H1 (cell line): Measurements from ENCODE around the gene AAMDC. TPM values are rescaled to one million over a fixed set of nuclear protein-coding genes. Genes with fewer than 3 reads are reported as not detected.

Experiments used
- CTCF ChIA-PET: fragments of 300-600 bp; sonication (Branson Sonifier 250); formaldehyde crosslinking; loops from one replicate; lab custom pipeline; 2021; ENCODE audit not compliant: partially characterized antibody; lab: Charles Lee
- POLR2A ChIA-PET: fragments of 300-600 bp; sonication (Branson Sonifier 250); formaldehyde crosslinking; loops from one replicate; lab custom pipeline; 2021; ENCODE audit warnings: inconsistent platforms; ENCODE audit not compliant: partially characterized antibody; lab: Charles Lee
- DNase-seq, 2 experiments: peaks; one replicate each; pipeline versions ENCODE4 v3.0.0 to v3.0.0-alpha.2; 2010 to 2022; ENCODE audit warnings: low spot score in 2 of 2, low read depth in 1 of 2, mixed read lengths in 1 of 2
- FAIRE-seq: peaks from 2 replicates; lab custom pipeline; 2011; peaks lifted over from hg19 to GRCh38; lab: Jason Lieb, UNC
- H2AFZ ChIP-seq: 2 replicates; pipeline ENCODE4 v1.8.1; 2012; ENCODE audit warnings: low read length, inconsistent platforms
- H2AK5ac ChIP-seq: 2 replicates; pipeline ENCODE4 v1.6.1; 2013; ENCODE audit warnings: low read depth, low read length
- H2BK120ac ChIP-seq: replicated peaks from 2 replicates; pipeline ENCODE3; 2013; ENCODE audit warnings: low read depth, low read length, inconsistent platforms
- H2BK12ac ChIP-seq: 2 replicates; pipeline ENCODE4 v1.6.1; 2013; ENCODE audit warnings: low read depth, low read length
- H2BK15ac ChIP-seq: 2 replicates; pipeline ENCODE4 v1.6.1; 2013; ENCODE audit warnings: low read length
- H2BK20ac ChIP-seq: 2 replicates; pipeline ENCODE4 v1.6.1; 2013; ENCODE audit warnings: low read length
- H2BK5ac ChIP-seq: 2 replicates; pipeline ENCODE4 v1.6.1; 2013; ENCODE audit warnings: low read depth, low read length
- H3K14ac ChIP-seq: 2 replicates; pipeline ENCODE4 v1.6.1; 2013; ENCODE audit warnings: inconsistent platforms; ENCODE audit not compliant: insufficient read length
- H3K18ac ChIP-seq: 2 replicates; pipeline ENCODE4 v1.6.1; 2013; ENCODE audit warnings: low read length; ENCODE audit errors: extremely low read depth
- H3K23ac ChIP-seq: 2 replicates; pipeline ENCODE4 v1.6.1; 2013; ENCODE audit warnings: inconsistent platforms; ENCODE audit not compliant: insufficient read length
- H3K23me2 ChIP-seq: 2 replicates; pipeline ENCODE4 v1.6.1; 2013; ENCODE audit warnings: low read depth, low read length
- H3K27ac ChIP-seq: 2 replicates; pipeline ENCODE4 v1.6.1; 2011; ENCODE audit warnings: low read depth, low read length, inconsistent platforms
- H3K27me3 ChIP-seq, 4 experiments: replicated peaks in 1 of 4; 1 replicate in 1 of 4; 2 replicates in 3 of 4; pipeline versions ENCODE4 v1.6.1 to v1.8.1; 2011 to 2013; ENCODE audit warnings: low read length in 3 of 4, mild to moderate bottlenecking in 3 of 4, inconsistent platforms in 2 of 4, mixed read lengths in 2 of 4, moderate library complexity in 1 of 4; ENCODE audit not compliant: control insufficient read depth in 3 of 4, insufficient read depth in 3 of 4; ENCODE audit errors: extremely low read depth in 1 of 4
- H3K36me3 ChIP-seq, 4 experiments: 2 replicates each; pipeline versions ENCODE4 v1.6.1 to v1.8.1; 2011 to 2013; ENCODE audit warnings: mild to moderate bottlenecking in 4 of 4, low read length in 3 of 4, moderate library complexity in 2 of 4, control low read depth in 1 of 4, inconsistent platforms in 1 of 4; ENCODE audit not compliant: insufficient read depth in 4 of 4, control insufficient read depth in 2 of 4
- H3K4ac ChIP-seq: replicated peaks from 2 replicates; pipeline ENCODE3; 2013; ENCODE audit warnings: low read length, low read depth, mixed read lengths, inconsistent platforms; ENCODE audit not compliant: insufficient read length
- H3K4me1 ChIP-seq, 4 experiments: replicated peaks in 1 of 4; 1 replicate in 1 of 4; 2 replicates in 3 of 4; pipeline versions ENCODE4 v1.6.1 to v1.8.1; 2011 to 2013; ENCODE audit warnings: low read length in 3 of 4, inconsistent platforms in 2 of 4, mixed read lengths in 1 of 4; ENCODE audit not compliant: insufficient read depth in 4 of 4, control insufficient read depth in 3 of 4
- H3K4me2 ChIP-seq, 2 experiments: 2 replicates each; pipeline versions ENCODE4 v1.6.1 to v1.8.1; 2011 to 2013; ENCODE audit warnings: low read depth in 2 of 2, low read length in 2 of 2, control low read depth in 1 of 2, inconsistent platforms in 1 of 2, mild to moderate bottlenecking in 1 of 2; ENCODE audit not compliant: insufficient read depth in 1 of 2
- H3K4me3 ChIP-seq, 4 experiments: fragments of 200-600, 300-600 bp in 1 of 4; sonication (generic), shearing (Covaris generic), sonication (Bioruptor Twin) in 1 of 4; 2 replicates each; pipeline versions ENCODE4 v1.5.1 to v1.8.1; 2011 to 2016; ENCODE audit warnings: low read length in 4 of 4, low read depth in 3 of 4, control low read depth in 2 of 4, inconsistent platforms in 2 of 4, mild to moderate bottlenecking in 2 of 4, mixed read lengths in 1 of 4, moderate library complexity in 1 of 4; ENCODE audit not compliant: insufficient read depth in 2 of 4; ENCODE audit errors: extremely low read depth in 1 of 4
- H3K56ac ChIP-seq: replicated peaks from 2 replicates; pipeline ENCODE3; 2013; ENCODE audit warnings: low read depth, mild to moderate bottlenecking, mixed read lengths, low read length, inconsistent platforms; ENCODE audit not compliant: insufficient read length
- H3K79me1 ChIP-seq: 2 replicates; pipeline ENCODE4 v1.6.1; 2013; ENCODE audit warnings: low read depth, low read length, control low read depth
- H3K79me2 ChIP-seq, 2 experiments: 2 replicates each; pipeline versions ENCODE4 v1.6.1 to v1.8.1; 2012 to 2013; ENCODE audit warnings: low read length in 2 of 2, mild to moderate bottlenecking in 2 of 2, inconsistent platforms in 1 of 2; ENCODE audit not compliant: insufficient read depth in 2 of 2, control insufficient read depth in 1 of 2
- H3K9ac ChIP-seq, 4 experiments: replicated peaks in 1 of 4; 1 replicate in 1 of 4; 2 replicates in 3 of 4; pipeline versions ENCODE4 v1.6.1 to v1.8.1; 2011 to 2013; ENCODE audit warnings: low read depth in 3 of 4, low read length in 3 of 4, control low read depth in 2 of 4, mild to moderate bottlenecking in 2 of 4, moderate library complexity in 2 of 4, inconsistent platforms in 1 of 4; ENCODE audit errors: extremely low read depth in 1 of 4
- H3K9me3 ChIP-seq, 2 experiments: 2 replicates each; pipeline versions ENCODE4 v1.6.1 to v1.8.1; 2012 to 2013; ENCODE audit warnings: mild to moderate bottlenecking in 2 of 2, moderate library complexity in 2 of 2, control low read depth in 1 of 2, inconsistent platforms in 1 of 2, low read depth in 1 of 2, low read length in 1 of 2, mixed read lengths in 1 of 2; ENCODE audit not compliant: insufficient read depth in 2 of 2
- H4K20me1 ChIP-seq, 2 experiments: replicated peaks in 1 of 2; 2 replicates each; pipeline versions ENCODE3 to v1.8.1; 2011 to 2013; ENCODE audit warnings: inconsistent platforms in 2 of 2, low read length in 2 of 2, mild to moderate bottlenecking in 1 of 2; ENCODE audit not compliant: insufficient read depth in 2 of 2, control insufficient read depth in 1 of 2
- H4K5ac ChIP-seq: 2 replicates; pipeline ENCODE4 v1.6.1; 2013; ENCODE audit warnings: low read length, low read depth, mixed read lengths, inconsistent platforms; ENCODE audit not compliant: insufficient read length
- H4K8ac ChIP-seq: 2 replicates; pipeline ENCODE4 v1.8.0; 2013; ENCODE audit warnings: mild to moderate bottlenecking, moderate library complexity, low read length, inconsistent platforms; ENCODE audit not compliant: insufficient read depth; ENCODE audit errors: extremely low read depth
- H4K91ac ChIP-seq: replicated peaks from 2 replicates; pipeline ENCODE3; 2013; ENCODE audit warnings: low read length, mixed read lengths, inconsistent platforms; ENCODE audit not compliant: insufficient read length
- BACH1 ChIP-seq: IDR thresholded peaks from 2 replicates; pipeline ENCODE4 v1.6.1; 2012; ENCODE audit warnings: low read length, improper control_type of control experiment
- KDM4A ChIP-seq: IDR thresholded peaks from one replicate; pipeline ENCODE4 v1.7.1; 2012; ENCODE audit warnings: low read depth, mild to moderate bottlenecking, moderate library complexity, low read length, inconsistent platforms; ENCODE audit not compliant: severe bottlenecking
- POLR2A ChIP-seq, 2 experiments: IDR thresholded peaks; 1 replicate in 1 of 2; 2 replicates in 1 of 2; pipeline ENCODE4 v1.6.1; 2011; ENCODE audit warnings: low read depth in 2 of 2, low read length in 2 of 2, mild to moderate bottlenecking in 2 of 2; ENCODE audit errors: control extremely low read depth in 1 of 2
- RAD21 ChIP-seq, 2 experiments: IDR thresholded peaks in 1 of 2; conservative IDR thresholded peaks in 1 of 2; 2 replicates each; pipeline ENCODE4 v1.6.1; 2011; ENCODE audit warnings: low read depth in 2 of 2, low read length in 2 of 2, improper control_type of control experiment in 1 of 2, inconsistent platforms in 1 of 2, mild to moderate bottlenecking in 1 of 2, moderate library complexity in 1 of 2
- SRF ChIP-seq: IDR thresholded peaks from 2 replicates; pipeline ENCODE4 v1.6.1; 2011; ENCODE audit warnings: mild to moderate bottlenecking, low read depth, low read length, moderate library complexity
- WGBS, 2 experiments: shearing (Covaris generic) in 1 of 2; methylation state at CpG; one replicate each; pipeline versions ENCODE4 v1.1.6 to v1.1.7; 2013 to 2015; ENCODE audit warnings: low lambda C conversion rate in 2 of 2, mixed read lengths in 2 of 2, inconsistent platforms in 1 of 2, low coverage in 1 of 2, missing lambda C conversion rate in 1 of 2; ENCODE audit not compliant: insufficient replicate concordance in 2 of 2, insufficient coverage in 1 of 2, insufficient read length in 1 of 2; ENCODE audit errors: extremely low coverage in 1 of 2, missing lambda C conversion rate in 1 of 2; 5-methylcytosine and 5-hydroxymethylcytosine counted together
- polyA plus RNA-seq, 7 experiments: library from polyadenylated mRNA; depleted of rRNA in 3 of 7; stranded (reverse) in 5 of 7; unstranded in 2 of 7; fragments of >200 nt in 5 of 7; fragments of 200-250 nt in 2 of 7; gene quantifications; 1 replicate in 5 of 7; 2 replicates in 1 of 7; 4 replicates in 1 of 7; pipeline versions ENCODE4 v1.2.1 to v1.2.3, GENCODE V29; 2011 to 2013; ENCODE audit warnings: missing spikeins in 2 of 7, mixed read lengths in 2 of 7
- total RNA-seq: library from RNA; stranded (reverse); fragmentation: NEBNext Ultra II Directional; extraction: Animal tissue kit (Norgen Biotek cat#: 25700); gene quantifications from 2 replicates; pipeline ENCODE4 v1.2.1, GENCODE V29; 2021

AAMDC gene
- total and polyA plus RNA-seq, 2 of the 8 experiments (the other 6 are each of a cell fraction or from before 2014, with no cell fraction given) = 17.2 to 19.5 TPM

DNA sequence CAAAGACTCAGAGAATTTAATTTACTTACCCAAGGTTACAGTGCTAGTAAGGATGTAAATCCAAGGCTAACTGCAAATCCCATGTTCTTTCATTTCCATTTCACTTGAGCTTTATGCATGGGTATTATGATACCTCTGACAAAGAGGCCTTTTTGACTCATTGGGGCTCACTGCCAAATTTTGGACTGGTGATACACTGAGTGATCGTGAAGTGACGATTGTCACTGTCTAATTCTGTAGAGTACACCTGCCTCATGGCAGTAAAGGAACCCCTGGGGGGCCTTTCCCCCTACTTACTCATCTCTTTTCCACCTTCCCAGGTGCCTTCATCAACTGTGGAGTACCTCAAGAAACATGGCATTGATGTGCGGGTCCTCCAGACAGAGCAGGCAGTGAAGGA is 50.9 kb downstream of the AAMDC start:
- WGBS, 2 experiments = 93% methylated on average over 3 of the region's 3 CpGs; no CpG with 5 or more reads in 1 of the 2 experiments
- Histone ChIP-seq H3K27ac (no peak overlapping the region), H3K4me2 (no peak overlapping the region), H4K8ac (no peak overlapping the region), H3K9me3 (no peaks in the 10 kb centered on the region), H3K79me2 (no peaks in the 10 kb centered on the region), H2AFZ (no peak overlapping the region), H2BK15ac (no peak overlapping the region), H2BK20ac (no peak overlapping the region), H2BK12ac (no peak overlapping the region), H2AK5ac (no peak overlapping the region), H3K4me1 (peaks cover 0 to 4% (median 0%) of the 10 kb centered on the region in 4 experiments; a peak in 3 of 7 replicates), H3K23ac (no peak overlapping the region), H3K36me3 (peaks cover 0 to 13% (median 4%) of the 10 kb centered on the region in 4 experiments; a peak in 5 of 8 replicates), H4K20me1 (no peaks in the 10 kb centered on the region), H4K5ac (no peak overlapping the region), H3K18ac (no peak overlapping the region), H3K14ac (no peak overlapping the region), H2BK120ac (no peak overlapping the region), H3K4ac (no peak overlapping the region), H2BK5ac (no peak overlapping the region), H3K79me1 (no peaks in the 10 kb centered on the region), H3K4me3 (no peak overlapping the region), H3K27me3 (no peaks in the 10 kb centered on the region), H3K23me2 (no peaks in the 10 kb centered on the region), H3K56ac (no peak overlapping the region), H3K9ac (no peak overlapping the region), H4K91ac (no peak overlapping the region)
- CTCF ChIA-PET = no interaction called here
- DNase-seq (no peak), FAIRE-seq (no peak)
- POLR2A ChIA-PET = no interaction called here
- TF ChIP-seq BACH1 = no peak
- no peak for TF ChIP-seq SRF
- no peak for TF ChIP-seq RAD21 (IDR thresholded peaks at IDR 0.05 in 1 of 2, conservative IDR thresholded peaks at IDR 0.05 in 1 of 2; ENCODE audit: low read depth in 2 of 2, low read length in 2 of 2)
- TF ChIP-seq POLR2A (IDR thresholded peaks at IDR 0.05; ENCODE audit: control extremely low read depth in 1 of 2, low read depth in 2 of 2, low read length in 2 of 2) = no peak
- no peak for TF ChIP-seq KDM4A
